GM23248 (cell line): ENCODE results near the gene EIF4G1.

Experiments
- EZH2 ChIP-seq: fragments of 200-600 bp; sonication (generic); IDR thresholded peaks from 2 replicates; pipeline ENCODE4 v1.6.1; 2018; ENCODE audit warnings: antibody characterized with exemption, mild to moderate bottlenecking; ENCODE audit not compliant: insufficient read depth, poor library complexity, severe bottlenecking
- EZH2phosphoT487 ChIP-seq: fragments of 200-600 bp; sonication (generic); IDR thresholded peaks from 2 replicates; pipeline ENCODE4 v1.6.1; 2018; ENCODE audit warnings: antibody characterized with exemption, moderate library complexity, mild to moderate bottlenecking, low read depth; ENCODE audit not compliant: insufficient read depth

- TF ChIP-seq EZH2phosphoT487 (no peak), EZH2 (no peak)
Measured at GRCh38 chr3:184345317-184346144, 31.1 kb downstream of the EIF4G1 start.
